GM15510 (cell line): ENCODE data around the gene SLC5A8.

ENCODE experiments used
- POLR2A ChIP-seq: IDR thresholded peaks from 3 replicates; pipeline ENCODE4 v1.6.1; 2011; ENCODE audit warnings: borderline replicate concordance; ENCODE audit not compliant: insufficient read length; ENCODE audit errors: extremely low read depth

SLC5A8 gene

GRCh38 chr12:101110866-101111265 is 99.2 kb downstream of the SLC5A8 start:
- TF ChIP-seq POLR2A = no peak

GRCh38 chr12:101108130-101108529 is 101.9 kb downstream of the SLC5A8 start:
- no peak for TF ChIP-seq POLR2A

GRCh38 chr12:101107032-101107763 is 102.8 kb downstream of the SLC5A8 start:
- no peak for TF ChIP-seq POLR2A
